Liver (tissue), 9 donors: ENCODE data around the gene TRIM17. TPM values are rescaled to one million over a fixed set of nuclear protein-coding genes. Genes with fewer than 3 reads are reported as not detected.

Source experiments
- DNase-seq: peaks from one replicate; pipeline ENCODE4 v3.0.0-alpha.2; 2017; ENCODE audit warnings: low spot score
- H3K27ac ChIP-seq, 2 donors: one replicate each; pipeline ENCODE4 v1.7.0; 2013; ENCODE audit warnings: inconsistent platforms in 2 of 2, low read length in 2 of 2, control low read depth in 1 of 2, low read depth in 1 of 2, mild to moderate bottlenecking in 1 of 2
- H3K27me3 ChIP-seq, 4 donors: one replicate each; pipeline versions ENCODE4 v1.6.1 to v1.7.0; 2013; ENCODE audit warnings: low read length in 3 of 4, inconsistent platforms in 1 of 4, mild to moderate bottlenecking in 1 of 4, moderate library complexity in 1 of 4; ENCODE audit not compliant: control insufficient read depth in 4 of 4, insufficient read depth in 4 of 4
- H3K36me3 ChIP-seq, 4 donors: one replicate each; pipeline versions ENCODE4 v1.6.1 to v1.7.0; 2013; ENCODE audit warnings: low read length in 3 of 4, mild to moderate bottlenecking in 3 of 4, low read depth in 1 of 4, moderate library complexity in 1 of 4; ENCODE audit not compliant: control insufficient read depth in 4 of 4, insufficient read depth in 3 of 4
- H3K4me1 ChIP-seq, 4 donors: one replicate each; pipeline versions ENCODE4 v1.6.1 to v1.7.0; 2013; ENCODE audit warnings: low read length in 3 of 4, mild to moderate bottlenecking in 3 of 4, moderate library complexity in 1 of 4; ENCODE audit not compliant: control insufficient read depth in 4 of 4, insufficient read depth in 4 of 4
- H3K4me3 ChIP-seq, 3 donors: one replicate each; pipeline versions ENCODE4 v1.6.1 to v1.7.0; 2013; ENCODE audit warnings: low read length in 3 of 3, control low read depth in 1 of 3, low read depth in 1 of 3, mild to moderate bottlenecking in 1 of 3
- H3K9ac ChIP-seq, 2 donors: one replicate each; pipeline ENCODE4 v1.7.0; 2013; ENCODE audit warnings: low read length in 2 of 2, mild to moderate bottlenecking in 2 of 2, moderate library complexity in 2 of 2, control low read depth in 1 of 2, low read depth in 1 of 2
- H3K9me3 ChIP-seq, 4 donors: one replicate each; pipeline versions ENCODE4 v1.6.1 to v1.7.0; 2013; ENCODE audit warnings: low read length in 3 of 4; ENCODE audit not compliant: control insufficient read depth in 4 of 4
- ATF3 ChIP-seq: IDR thresholded peaks from 2 replicates; pipeline ENCODE4 v1.6.1; 2016; ENCODE audit warnings: antibody characterized with exemption
- EGR1 ChIP-seq, 2 donors: IDR thresholded peaks; 2 replicates each; pipeline ENCODE4 v1.6.1; 2016 to 2018; ENCODE audit warnings: antibody characterized with exemption in 2 of 2, low read depth in 2 of 2
- FOXA1 ChIP-seq: IDR thresholded peaks from 2 replicates; pipeline ENCODE4 v1.6.1; 2016; ENCODE audit warnings: antibody characterized with exemption
- FOXA2 ChIP-seq: IDR thresholded peaks from 2 replicates; pipeline ENCODE4 v1.6.1; 2016; ENCODE audit warnings: antibody characterized with exemption
- GABPA ChIP-seq, 2 donors: IDR thresholded peaks in 1 of 2; conservative IDR thresholded peaks in 1 of 2; 2 replicates each; pipeline ENCODE4 v1.6.1; 2016; ENCODE audit warnings: antibody characterized with exemption in 2 of 2, mild to moderate bottlenecking in 1 of 2, moderate library complexity in 1 of 2
- HNF4A ChIP-seq, 2 donors: conservative IDR thresholded peaks; 2 replicates each; pipeline ENCODE4 v1.6.1; 2016; ENCODE audit warnings: antibody characterized with exemption in 2 of 2, mild to moderate bottlenecking in 2 of 2
- JUND ChIP-seq, 2 donors: IDR thresholded peaks; 2 replicates each; pipeline ENCODE4 v1.6.1; 2016; ENCODE audit warnings: antibody characterized with exemption in 2 of 2
- MAX ChIP-seq: IDR thresholded peaks from 2 replicates; pipeline ENCODE4 v1.6.1; 2016; ENCODE audit warnings: antibody characterized with exemption
- RAD21 ChIP-seq, 2 donors: IDR thresholded peaks; 2 replicates each; pipeline ENCODE4 v1.6.1; 2016; ENCODE audit warnings: antibody characterized with exemption in 2 of 2, mild to moderate bottlenecking in 2 of 2
- REST ChIP-seq: IDR thresholded peaks from 2 replicates; pipeline ENCODE4 v1.6.1; 2016; ENCODE audit warnings: antibody characterized with exemption, mild to moderate bottlenecking
- RXRA ChIP-seq, 2 donors: IDR thresholded peaks; 2 replicates each; pipeline ENCODE4 v1.6.1; 2017 to 2018; ENCODE audit warnings: antibody characterized with exemption in 2 of 2, mild to moderate bottlenecking in 1 of 2
- SP1 ChIP-seq: IDR thresholded peaks from 2 replicates; pipeline ENCODE4 v1.6.1; 2018; ENCODE audit warnings: antibody characterized with exemption, mild to moderate bottlenecking
- YY1 ChIP-seq: IDR thresholded peaks from 2 replicates; pipeline ENCODE4 v1.6.1; 2016; ENCODE audit warnings: antibody characterized with exemption, mild to moderate bottlenecking
- ZBTB33 ChIP-seq: IDR thresholded peaks from 2 replicates; pipeline ENCODE4 v1.6.1; 2016; ENCODE audit warnings: antibody characterized with exemption
- WGBS: extraction: QIAGEN DNeasy Blood & Tissue Kit; methylation state at CpG from one replicate; pipeline ENCODE4 v1.1.7; 2013; 5-methylcytosine and 5-hydroxymethylcytosine counted together
- polyA plus RNA-seq, 2 donors: library from polyadenylated mRNA; stranded (reverse) in 1 of 2; unstranded in 1 of 2; fragments of 200-250 nt in 1 of 2; fragments of >200 nt in 1 of 2; fragmentation: Nextera tagmentation in 1 of 2; extraction: Ambion mirVana in 1 of 2; gene quantifications; one replicate each; pipeline versions ENCODE4 v1.2.1 to v1.2.3, GENCODE V29; 2013 to 2015
- total RNA-seq, 2 donors: library from RNA; depleted of rRNA; stranded (reverse); fragments of >200 nt; gene quantifications; one replicate each; pipeline ENCODE4 v1.2.3, GENCODE V29; 2014
- donor health status: healthy.
- donor health status: healthy.
- donor health status: healthy.
- donor health status: healthy.
- donor health status: healthy.

The TRIM17 gene
- total and polyA plus RNA-seq, 4 donors, result 0.08 to 0.49 TPM; not detected in 2

GRCh38 chr1:228400692-228401454 lies 15.8 kb downstream of the TRIM17 start:
- Histone ChIP-seq H3K36me3 (peaks cover 4 to 30% (median 9%) of the 10 kb centered on the region in 4 donors), H3K9me3 (no peaks in the 10 kb centered on the region), H3K4me1 (peaks cover 6 to 15% (median 13%) of the 10 kb centered on the region in 4 donors), H3K27me3 (no peaks in the 10 kb centered on the region), H3K4me3 (no peak overlapping the region), H3K27ac (no peak overlapping the region), H3K9ac (no peak overlapping the region)
- DNase-seq, result no peak
- TF ChIP-seq FOXA2, result no peak
- TF ChIP-seq REST, result no peak
- TF ChIP-seq YY1, result no peak
- TF ChIP-seq HNF4A (conservative IDR thresholded peaks at IDR 0.05), result no peak
- no peak for TF ChIP-seq ATF3
- no peak for TF ChIP-seq JUND (IDR thresholded peaks at IDR 0.05)
- no peak for TF ChIP-seq FOXA1
- 91% methylated on average over 19 of the region's 19 CpGs for WGBS

GRCh38 chr1:228400237-228400651 lies 16.4 kb downstream of the TRIM17 start:
- WGBS, result 96% methylated on average over 11 of the region's 11 CpGs
- no peaks in the 10 kb centered on the region for H3K9me3 ChIP-seq
- peaks cover 7 to 33% (median 12%) of the 10 kb centered on the region in 4 donors for H3K36me3 ChIP-seq
- H3K4me1 ChIP-seq, result peaks cover 2 to 10% (median 7%) of the 10 kb centered on the region in 4 donors
- no peak overlapping the region for H3K4me3 ChIP-seq
- H3K27me3 ChIP-seq, result no peaks in the 10 kb centered on the region
- TF ChIP-seq MAX, result no peak
- no peak for TF ChIP-seq JUND (IDR thresholded peaks at IDR 0.05)
- no peak overlapping the region for H3K27ac ChIP-seq
- no peak for DNase-seq
- no peak overlapping the region for H3K9ac ChIP-seq

GRCh38 chr1:228399531-228400236 lies 17.0 kb downstream of the TRIM17 start:
- Histone ChIP-seq H3K4me3 (no peak overlapping the region), H3K9me3 (no peaks in the 10 kb centered on the region), H3K27me3 (no peaks in the 10 kb centered on the region), H3K4me1 (peaks cover 0 to 5% (median 2%) of the 10 kb centered on the region in 4 donors), H3K9ac (no peak overlapping the region), H3K36me3 (peaks cover 8 to 37% (median 13%) of the 10 kb centered on the region in 4 donors), H3K27ac (no peak overlapping the region)
- 97% methylated on average over 14 of the region's 14 CpGs for WGBS
- DNase-seq, result no peak
- no peak for TF ChIP-seq YY1
- TF ChIP-seq FOXA1, result no peak
- no peak for TF ChIP-seq JUND (IDR thresholded peaks at IDR 0.05)
- TF ChIP-seq SP1, result no peak
- TF ChIP-seq MAX, result no peak
- no peak for TF ChIP-seq ZBTB33
- TF ChIP-seq ATF3, result no peak
- no peak for TF ChIP-seq EGR1 (IDR thresholded peaks at IDR 0.05; ENCODE audit: low read depth in 2 of 2)
- TF ChIP-seq GABPA (IDR thresholded peaks at IDR 0.05 in 1 of 2, conservative IDR thresholded peaks at IDR 0.05 in 1 of 2), result no peak
- no peak for TF ChIP-seq FOXA2
- TF ChIP-seq RAD21 (IDR thresholded peaks at IDR 0.05), result no peak
- no peak for TF ChIP-seq REST
- no peak for TF ChIP-seq RXRA (IDR thresholded peaks at IDR 0.05)
